Fibroblast of peridontal ligament (primary cell): Measurements from ENCODE around the gene CMYA5.

Experiments used
- DNase-seq: peaks from one replicate; pipeline ENCODE4 v3.0.0-alpha.2; 2010; ENCODE audit errors: extremely low read depth

Gene CMYA5

DNA sequence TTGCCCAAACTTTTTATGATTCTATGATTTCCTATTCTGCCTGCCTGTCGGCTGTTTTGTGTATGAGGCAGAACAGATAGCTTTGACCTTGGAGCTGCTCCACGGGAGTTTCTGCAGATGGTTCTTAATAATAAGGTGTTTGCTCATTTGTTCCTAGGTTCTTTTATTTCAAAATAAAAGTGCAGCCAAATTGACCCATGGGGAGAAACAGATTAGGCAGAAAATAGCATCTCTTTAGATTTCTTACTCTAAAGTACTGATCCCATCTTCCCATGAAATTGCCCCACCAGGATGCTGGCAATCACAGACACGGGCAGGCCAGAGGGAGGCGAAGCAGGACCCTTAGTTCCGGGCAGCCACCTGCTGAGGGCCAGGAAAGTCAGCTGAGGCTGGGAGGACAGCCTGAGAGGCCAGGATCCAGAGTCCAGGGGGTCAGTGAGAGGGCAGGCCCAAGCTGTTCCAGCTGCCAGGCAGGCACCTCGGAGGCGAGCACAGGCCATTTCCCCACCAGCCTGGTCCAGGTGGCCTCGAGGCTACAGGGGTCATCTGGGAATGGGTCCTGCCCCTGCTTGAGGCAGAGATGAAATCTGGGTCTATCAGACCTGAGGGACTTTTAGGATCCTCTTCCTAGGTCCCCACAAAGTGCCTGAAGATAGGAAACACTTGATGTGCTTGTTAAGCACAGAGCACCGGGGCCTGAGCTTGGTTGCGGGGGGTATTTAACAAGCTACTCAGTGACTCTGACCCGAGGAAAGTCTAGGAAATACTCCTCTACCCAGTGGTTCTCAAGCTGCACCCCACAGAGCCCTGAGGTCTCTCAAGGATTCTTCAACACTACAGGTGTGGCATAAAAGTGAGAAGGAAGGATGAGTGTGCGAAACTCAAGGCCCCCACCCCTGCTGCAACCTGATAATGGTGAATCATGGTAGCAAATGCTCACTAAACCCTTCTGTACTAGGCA, 145.4 kb downstream of the CMYA5 start:
- no peak for DNase-seq

- no peak for DNase-seq
Measured at GRCh38 chr5:79837761-79838551, 148.3 kb downstream of the CMYA5 start.

- no peak for DNase-seq
Measured at GRCh38 chr5:79840084-79840990, 150.7 kb downstream of the CMYA5 start.

- DNase-seq = no peak
Measured at GRCh38 chr5:79841172-79841571, 151.5 kb downstream of the CMYA5 start.

GRCh38 chr5:79842006-79842881, 152.6 kb downstream of the CMYA5 start:
- no peak for DNase-seq

DNA sequence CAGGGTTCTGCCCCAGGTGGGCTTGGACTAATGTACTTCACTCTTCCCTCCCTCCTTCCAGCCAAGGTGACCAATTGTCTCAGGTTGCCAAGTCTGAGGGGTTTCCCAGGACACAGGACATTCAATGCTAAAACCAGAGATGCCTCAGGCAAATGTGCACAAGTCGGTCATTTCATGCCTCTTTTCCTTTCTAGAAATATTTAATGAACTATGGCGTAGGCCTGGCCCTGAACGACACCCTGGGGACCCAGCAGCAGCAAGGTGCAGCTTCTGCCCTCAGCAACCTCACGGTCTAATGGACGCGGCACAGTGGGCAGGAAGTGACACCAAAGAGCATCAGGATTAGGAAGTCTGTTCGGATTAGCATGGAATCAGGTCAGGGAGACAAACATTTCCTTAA, 153.4 kb downstream of the CMYA5 start:
- no peak for DNase-seq

- no peak for DNase-seq
Measured at GRCh38 chr5:79843450-79844388, 154.1 kb downstream of the CMYA5 start.

GRCh38 chr5:79844571-79844970, 154.9 kb downstream of the CMYA5 start:
- DNase-seq = peak; percentile 3

DNA sequence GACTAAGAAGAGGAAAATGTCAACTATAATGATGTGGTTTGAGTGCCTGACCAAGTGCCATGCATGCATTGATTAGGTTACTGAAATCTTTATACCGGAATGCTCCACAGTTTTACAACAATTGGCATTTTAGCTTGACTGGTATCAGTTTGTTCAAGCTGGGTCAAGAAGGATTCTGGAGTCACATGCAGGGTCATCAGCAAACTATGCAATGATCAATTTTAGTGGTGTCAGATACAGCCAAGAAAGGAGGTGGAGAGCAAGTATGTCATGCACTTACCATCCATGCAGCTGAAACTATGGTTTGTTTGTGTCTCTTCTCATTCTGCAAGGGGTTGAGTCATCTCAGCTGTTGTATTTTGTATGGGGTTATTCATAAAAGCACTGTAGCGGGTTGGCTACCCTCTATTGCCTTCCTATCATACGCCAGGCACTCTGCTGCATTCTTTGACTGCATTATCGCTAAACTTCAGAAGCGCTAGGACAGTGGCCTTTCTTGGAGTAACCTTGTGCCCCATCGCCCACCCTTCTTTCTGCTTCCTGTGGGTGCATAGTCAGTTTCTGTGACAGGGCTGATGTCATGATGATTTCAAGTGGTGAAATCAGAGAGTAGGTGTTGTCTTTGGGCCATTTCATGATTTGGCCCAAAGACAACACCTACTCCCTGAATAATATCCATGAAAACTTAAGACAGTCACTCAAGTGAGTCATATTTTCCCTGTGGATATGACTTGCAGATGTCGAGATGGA, 156.0 kb downstream of the CMYA5 start:
- DNase-seq = peak; percentile 96

DNA sequence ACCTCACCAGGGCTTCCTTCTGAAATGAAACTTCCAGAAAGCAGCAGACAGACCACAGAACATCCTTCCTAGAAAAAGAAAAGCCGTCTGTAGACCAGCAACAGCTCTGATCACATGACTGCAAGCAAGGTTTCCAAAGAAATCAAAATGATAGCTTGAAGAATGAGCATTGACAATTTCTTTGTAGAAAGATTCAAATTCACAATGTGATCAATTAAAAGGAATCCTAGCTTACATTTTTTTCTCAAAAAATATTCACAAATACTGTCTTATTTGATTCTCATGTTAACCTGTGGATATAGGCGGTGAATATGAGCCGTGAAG, 156.5 kb downstream of the CMYA5 start:
- no peak for DNase-seq

- DNase-seq = no peak
Measured at GRCh38 chr5:79847561-79847960, 157.9 kb downstream of the CMYA5 start.

GRCh38 chr5:79849061-79849460, 159.4 kb downstream of the CMYA5 start:
- DNase-seq = no peak
